ENCODE data around the gene CNTNAP2.

DNA sequence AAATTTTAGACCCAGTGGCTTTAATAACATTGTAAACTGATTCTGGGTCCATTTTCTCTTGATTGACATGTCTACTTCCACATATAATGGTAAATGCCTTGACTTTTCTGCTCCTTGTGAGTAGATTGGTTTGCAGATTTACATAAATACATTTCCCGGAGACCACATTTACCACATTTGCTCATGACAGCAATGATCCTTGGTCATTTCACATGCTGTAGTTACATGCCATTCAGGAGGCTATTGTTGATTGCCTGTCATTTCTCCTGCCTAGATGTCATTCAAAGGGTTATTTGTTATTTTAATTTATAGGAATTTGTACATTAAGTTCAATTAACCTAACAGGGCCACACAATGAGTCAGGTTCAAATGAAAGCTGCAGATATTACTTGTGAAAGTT, 280.5 kb downstream of the CNTNAP2 start:
- TF ChIP-seq, protein P1, sequence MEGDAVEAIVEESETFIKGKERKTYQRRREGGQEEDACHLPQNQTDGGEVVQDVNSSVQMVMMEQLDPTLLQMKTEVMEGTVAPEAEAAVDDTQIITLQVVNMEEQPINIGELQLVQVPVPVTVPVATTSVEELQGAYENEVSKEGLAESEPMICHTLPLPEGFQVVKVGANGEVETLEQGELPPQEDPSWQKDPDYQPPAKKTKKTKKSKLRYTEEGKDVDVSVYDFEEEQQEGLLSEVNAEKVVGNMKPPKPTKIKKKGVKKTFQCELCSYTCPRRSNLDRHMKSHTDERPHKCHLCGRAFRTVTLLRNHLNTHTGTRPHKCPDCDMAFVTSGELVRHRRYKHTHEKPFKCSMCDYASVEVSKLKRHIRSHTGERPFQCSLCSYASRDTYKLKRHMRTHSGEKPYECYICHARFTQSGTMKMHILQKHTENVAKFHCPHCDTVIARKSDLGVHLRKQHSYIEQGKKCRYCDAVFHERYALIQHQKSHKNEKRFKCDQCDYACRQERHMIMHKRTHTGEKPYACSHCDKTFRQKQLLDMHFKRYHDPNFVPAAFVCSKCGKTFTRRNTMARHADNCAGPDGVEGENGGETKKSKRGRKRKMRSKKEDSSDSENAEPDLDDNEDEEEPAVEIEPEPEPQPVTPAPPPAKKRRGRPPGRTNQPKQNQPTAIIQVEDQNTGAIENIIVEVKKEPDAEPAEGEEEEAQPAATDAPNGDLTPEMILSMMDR (IDR thresholded peaks at IDR 0.05), result no peak
- TF ChIP-seq POLR2A (IDR thresholded peaks at IDR 0.05), result no peak
